Esophagus (tissue), 2 donors: ENCODE measurements around the gene TEX36. TPM values are rescaled to one million over a fixed set of nuclear protein-coding genes. Genes with fewer than 3 reads are reported as not detected.

Experiments
- H3K27ac ChIP-seq, 2 donors: one replicate each; pipeline ENCODE4 v1.5.1; 2013; ENCODE audit warnings: low read depth in 2 of 2, mild to moderate bottlenecking in 2 of 2, inconsistent platforms in 1 of 2, low read length in 1 of 2, moderate library complexity in 1 of 2
- H3K27me3 ChIP-seq, 2 donors: one replicate each; pipeline ENCODE4 v1.6.1; 2013; ENCODE audit warnings: low read length in 2 of 2, control low read depth in 1 of 2, mild to moderate bottlenecking in 1 of 2; ENCODE audit not compliant: insufficient read depth in 2 of 2, control insufficient read depth in 1 of 2
- H3K36me3 ChIP-seq, 2 donors: one replicate each; pipeline ENCODE4 v1.6.1; 2013; ENCODE audit warnings: low read length in 1 of 2; ENCODE audit not compliant: control insufficient read depth in 2 of 2, insufficient read depth in 2 of 2
- H3K4me1 ChIP-seq, 2 donors: one replicate each; pipeline ENCODE4 v1.6.1; 2013; ENCODE audit warnings: low read length in 1 of 2; ENCODE audit not compliant: control insufficient read depth in 2 of 2, insufficient read depth in 2 of 2
- H3K4me3 ChIP-seq, 2 donors: one replicate each; pipeline ENCODE4 v1.5.1; 2013; ENCODE audit warnings: low read length in 2 of 2, mild to moderate bottlenecking in 2 of 2, low read depth in 1 of 2, moderate library complexity in 1 of 2
- H3K9me3 ChIP-seq, 2 donors: one replicate each; pipeline ENCODE4 v1.6.1; 2013; ENCODE audit warnings: mild to moderate bottlenecking in 2 of 2, low read depth in 1 of 2, low read length in 1 of 2, moderate library complexity in 1 of 2; ENCODE audit not compliant: control insufficient read depth in 2 of 2, insufficient read depth in 1 of 2
- WGBS, 2 donors: extraction: QIAGEN DNeasy Blood & Tissue Kit; methylation state at CpG; one replicate each; pipeline ENCODE4 v1.1.7; 2013; 5-methylcytosine and 5-hydroxymethylcytosine counted together
- polyA plus RNA-seq, 2 donors: library from polyadenylated mRNA; stranded (reverse); fragments of 200-250 nt; gene quantifications; one replicate each; pipeline ENCODE4 v1.2.3, GENCODE V29; 2013
- donor health status: healthy with polysubstance abuse.
- donor health status: Bipolar disorder and iron deficiency.

The TEX36 gene
- polyA plus RNA-seq, 2 donors = not detected

GRCh38 chr10:125692601-125693523 is 9.9 kb upstream of the TEX36 start:
- peaks cover 0 to 3% of the 10 kb centered on the region in 2 donors for H3K4me1 ChIP-seq
- H3K4me3 ChIP-seq = no peak overlapping the region
- no peaks in the 10 kb centered on the region for H3K36me3 ChIP-seq
- peak overlapping the region in 1 of 2 donors; percentile 68 for H3K27ac ChIP-seq
- 65 to 76% methylated on average over 12 of the region's 12 CpGs for WGBS, 2 donors
- no peaks in the 10 kb centered on the region for H3K27me3 ChIP-seq
- H3K9me3 ChIP-seq = no peaks in the 10 kb centered on the region

GRCh38 chr10:125692196-125692595 is 9.2 kb upstream of the TEX36 start:
- H3K4me3 ChIP-seq = no peak overlapping the region
- WGBS, 2 donors = 47 to 51% methylated on average over 3 of the region's 3 CpGs
- H3K9me3 ChIP-seq = no peaks in the 10 kb centered on the region
- no peak overlapping the region for H3K27ac ChIP-seq
- no peaks in the 10 kb centered on the region for H3K36me3 ChIP-seq
- peaks cover 0 to 3% of the 10 kb centered on the region in 2 donors for H3K4me1 ChIP-seq
- no peaks in the 10 kb centered on the region for H3K27me3 ChIP-seq

GRCh38 chr10:125691160-125691981 is 8.4 kb upstream of the TEX36 start:
- Histone ChIP-seq H3K27me3 (no peaks in the 10 kb centered on the region), H3K27ac (no peak overlapping the region), H3K4me1 (peaks cover 0 to 3% of the 10 kb centered on the region in 2 donors), H3K4me3 (no peak overlapping the region), H3K9me3 (no peaks in the 10 kb centered on the region), H3K36me3 (no peaks in the 10 kb centered on the region)
- 68 to 81% methylated on average over 19 of the region's 19 CpGs for WGBS, 2 donors

GRCh38 chr10:125689955-125690569 is 7.1 kb upstream of the TEX36 start:
- H3K27me3 ChIP-seq = no peaks in the 10 kb centered on the region
- no peaks in the 10 kb centered on the region for H3K36me3 ChIP-seq
- WGBS, 2 donors = 66 to 71% methylated on average over 8 of the region's 8 CpGs
- H3K9me3 ChIP-seq = no peaks in the 10 kb centered on the region
- no peak overlapping the region for H3K27ac ChIP-seq
- H3K4me3 ChIP-seq = no peak overlapping the region
- peaks cover 0 to 3% of the 10 kb centered on the region in 2 donors for H3K4me1 ChIP-seq

GRCh38 chr10:125687507-125688185 is 4.7 kb upstream of the TEX36 start:
- peaks cover 0 to 3% of the 10 kb centered on the region in 2 donors for H3K4me1 ChIP-seq
- H3K27me3 ChIP-seq = no peaks in the 10 kb centered on the region
- no peak overlapping the region for H3K27ac ChIP-seq
- no peaks in the 10 kb centered on the region for H3K36me3 ChIP-seq
- no peaks in the 10 kb centered on the region for H3K9me3 ChIP-seq
- no peak overlapping the region for H3K4me3 ChIP-seq
- 43 to 63% methylated on average over 3 of the region's 3 CpGs for WGBS, 2 donors

- no peaks in the 10 kb centered on the region for H3K27me3 ChIP-seq
- no peaks in the 10 kb centered on the region for H3K36me3 ChIP-seq
- WGBS, 2 donors = 68 to 73% methylated on average over 5 of the region's 5 CpGs
- no peaks in the 10 kb centered on the region for H3K9me3 ChIP-seq
- H3K4me3 ChIP-seq = no peak overlapping the region
- H3K4me1 ChIP-seq = no peaks in the 10 kb centered on the region
- H3K27ac ChIP-seq = no peak overlapping the region
Measured at GRCh38 chr10:125684581-125684980, 1.6 kb upstream of the TEX36 start.

- 54 to 66% methylated on average over 7 of the region's 7 CpGs for WGBS, 2 donors
- H3K27ac ChIP-seq = no peak overlapping the region
- H3K27me3 ChIP-seq = no peaks in the 10 kb centered on the region
- no peaks in the 10 kb centered on the region for H3K9me3 ChIP-seq
- H3K36me3 ChIP-seq = no peaks in the 10 kb centered on the region
- H3K4me3 ChIP-seq = no peak overlapping the region
- H3K4me1 ChIP-seq = no peaks in the 10 kb centered on the region
Measured at GRCh38 chr10:125683821-125684220, 858 bp upstream of the TEX36 start.

GRCh38 chr10:125679436-125679835 is 3.5 kb downstream of the TEX36 start:
- no peak overlapping the region for H3K4me3 ChIP-seq
- no peaks in the 10 kb centered on the region for H3K27me3 ChIP-seq
- H3K36me3 ChIP-seq = no peaks in the 10 kb centered on the region
- H3K9me3 ChIP-seq = peaks cover 4 to 12% of the 10 kb centered on the region in 2 donors
- 71 to 76% methylated on average over 11 of the region's 11 CpGs for WGBS, 2 donors
- no peaks in the 10 kb centered on the region for H3K4me1 ChIP-seq
- no peak overlapping the region for H3K27ac ChIP-seq

- Histone ChIP-seq H3K27me3 (no peaks in the 10 kb centered on the region), H3K36me3 (no peaks in the 10 kb centered on the region), H3K4me1 (no peaks in the 10 kb centered on the region), H3K27ac (no peak overlapping the region), H3K4me3 (no peak overlapping the region), H3K9me3 (peaks cover 0 to 9% of the 10 kb centered on the region in 2 donors)
- WGBS, 2 donors = 73 to 78% methylated on average over 1 of the region's 1 CpG
Measured at GRCh38 chr10:125672884-125673283, 10.1 kb downstream of the TEX36 start.
